Measurements from ENCODE around the gene CCDC187.

DNA sequence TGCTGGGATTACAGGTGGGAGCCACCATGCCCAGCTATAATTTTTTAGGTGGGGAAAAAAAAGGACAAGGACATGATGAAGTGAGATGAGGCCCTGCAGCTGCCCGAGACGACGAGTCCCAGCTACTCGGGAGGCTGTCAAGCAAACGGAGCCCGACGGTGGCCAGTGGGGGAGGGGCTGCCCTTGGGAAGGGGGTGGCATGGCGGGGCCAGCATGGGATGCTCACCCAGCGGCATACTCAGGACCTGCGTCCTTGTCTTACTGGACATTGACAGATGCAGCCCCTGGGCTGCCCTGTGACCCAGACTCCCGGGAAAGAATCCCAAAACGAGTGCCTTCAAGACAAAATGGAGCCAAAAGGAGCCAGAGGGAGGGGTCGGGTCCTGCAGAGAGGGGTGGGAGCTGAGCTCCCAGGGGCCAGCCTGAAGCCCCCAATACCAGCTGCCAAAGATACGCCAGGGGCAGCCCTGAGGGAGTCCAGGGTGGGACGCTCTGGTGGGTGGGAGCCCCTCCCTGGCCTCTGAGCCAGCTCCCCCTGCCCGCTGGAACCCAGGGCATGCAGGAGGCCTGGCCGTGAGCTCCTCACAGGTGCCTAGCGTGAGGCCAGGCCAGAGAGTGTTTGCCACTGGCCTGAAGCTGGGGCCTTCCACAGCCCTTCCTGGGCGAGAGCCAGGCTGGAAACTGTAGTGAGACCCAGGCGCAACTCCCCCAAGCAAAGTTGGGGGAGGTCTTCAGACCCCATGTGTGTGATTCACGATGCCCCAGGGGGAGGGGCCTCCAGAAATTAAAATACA lies 15.7 kb downstream of the CCDC187 start:
- TF ChIP-seq, protein P1, sequence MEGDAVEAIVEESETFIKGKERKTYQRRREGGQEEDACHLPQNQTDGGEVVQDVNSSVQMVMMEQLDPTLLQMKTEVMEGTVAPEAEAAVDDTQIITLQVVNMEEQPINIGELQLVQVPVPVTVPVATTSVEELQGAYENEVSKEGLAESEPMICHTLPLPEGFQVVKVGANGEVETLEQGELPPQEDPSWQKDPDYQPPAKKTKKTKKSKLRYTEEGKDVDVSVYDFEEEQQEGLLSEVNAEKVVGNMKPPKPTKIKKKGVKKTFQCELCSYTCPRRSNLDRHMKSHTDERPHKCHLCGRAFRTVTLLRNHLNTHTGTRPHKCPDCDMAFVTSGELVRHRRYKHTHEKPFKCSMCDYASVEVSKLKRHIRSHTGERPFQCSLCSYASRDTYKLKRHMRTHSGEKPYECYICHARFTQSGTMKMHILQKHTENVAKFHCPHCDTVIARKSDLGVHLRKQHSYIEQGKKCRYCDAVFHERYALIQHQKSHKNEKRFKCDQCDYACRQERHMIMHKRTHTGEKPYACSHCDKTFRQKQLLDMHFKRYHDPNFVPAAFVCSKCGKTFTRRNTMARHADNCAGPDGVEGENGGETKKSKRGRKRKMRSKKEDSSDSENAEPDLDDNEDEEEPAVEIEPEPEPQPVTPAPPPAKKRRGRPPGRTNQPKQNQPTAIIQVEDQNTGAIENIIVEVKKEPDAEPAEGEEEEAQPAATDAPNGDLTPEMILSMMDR (IDR thresholded peaks at IDR 0.05), result no peak
- TF ChIP-seq POLR2A (IDR thresholded peaks at IDR 0.05), result no peak

Measured in body of pancreas (tissue), 4 donors.